ENCODE data around the gene HPS6. TPM values are rescaled to one million over a fixed set of nuclear protein-coding genes. Genes with fewer than 3 reads are reported as not detected.

Gene HPS6
- total and polyA plus RNA-seq, 11 donors, result 7.6 to 23.1 (median 12.4) TPM

DNA sequence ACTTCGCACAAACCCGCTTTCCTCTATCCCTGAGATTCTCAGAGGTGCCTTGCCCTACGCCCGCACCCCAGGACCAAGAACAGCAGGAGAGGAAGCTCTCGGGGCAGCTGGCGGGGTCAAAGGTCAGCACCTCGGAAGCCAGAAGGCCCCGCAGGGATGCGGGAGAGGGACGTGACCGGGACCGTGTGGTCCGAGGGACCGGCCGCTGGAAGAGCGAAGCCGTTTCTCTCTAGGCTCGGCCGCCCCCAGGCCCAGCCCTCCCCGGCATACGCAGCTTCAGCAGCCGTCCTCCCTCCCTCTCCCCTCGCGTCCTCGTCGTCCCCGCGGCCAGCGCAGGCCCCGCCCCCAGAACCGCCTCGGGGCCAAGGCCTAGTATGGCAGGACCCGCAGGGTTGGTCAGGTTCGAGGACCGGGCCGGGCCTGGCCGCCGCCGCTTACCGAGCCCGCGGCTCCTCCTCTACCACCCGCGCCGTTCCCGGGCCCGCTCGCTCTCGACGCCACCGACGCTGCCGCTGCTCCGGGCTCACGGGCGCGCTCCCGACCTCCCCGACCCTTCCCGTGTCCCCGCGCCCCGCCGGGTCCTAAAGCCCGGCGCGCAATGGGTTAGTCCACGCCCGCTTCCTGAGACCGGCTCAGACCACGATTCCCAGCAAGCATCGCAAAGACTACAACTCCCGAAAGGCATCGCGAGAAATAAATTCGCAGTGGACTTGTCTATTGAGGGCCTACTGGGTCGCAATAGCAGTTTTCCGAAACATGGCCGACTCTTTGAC lies 9.3 kb upstream of the HPS6 start, which contains the start of gene ARMH3:
TSS of gene ARMH3 (minus strand) at position 527 of the 773 bp plus-strand sequence. CDS start 16,059 bp downstream, outside the sequence.
- peak; percentile 94 to 99 (median 97) for ATAC-seq
- no peaks in the 10 kb centered on the region for H3K9me3 ChIP-seq
- H3K4me1 ChIP-seq, result peaks cover 3 to 47% (median 28%) of the 10 kb centered on the region in 12 donors
- TF ChIP-seq, protein P1, sequence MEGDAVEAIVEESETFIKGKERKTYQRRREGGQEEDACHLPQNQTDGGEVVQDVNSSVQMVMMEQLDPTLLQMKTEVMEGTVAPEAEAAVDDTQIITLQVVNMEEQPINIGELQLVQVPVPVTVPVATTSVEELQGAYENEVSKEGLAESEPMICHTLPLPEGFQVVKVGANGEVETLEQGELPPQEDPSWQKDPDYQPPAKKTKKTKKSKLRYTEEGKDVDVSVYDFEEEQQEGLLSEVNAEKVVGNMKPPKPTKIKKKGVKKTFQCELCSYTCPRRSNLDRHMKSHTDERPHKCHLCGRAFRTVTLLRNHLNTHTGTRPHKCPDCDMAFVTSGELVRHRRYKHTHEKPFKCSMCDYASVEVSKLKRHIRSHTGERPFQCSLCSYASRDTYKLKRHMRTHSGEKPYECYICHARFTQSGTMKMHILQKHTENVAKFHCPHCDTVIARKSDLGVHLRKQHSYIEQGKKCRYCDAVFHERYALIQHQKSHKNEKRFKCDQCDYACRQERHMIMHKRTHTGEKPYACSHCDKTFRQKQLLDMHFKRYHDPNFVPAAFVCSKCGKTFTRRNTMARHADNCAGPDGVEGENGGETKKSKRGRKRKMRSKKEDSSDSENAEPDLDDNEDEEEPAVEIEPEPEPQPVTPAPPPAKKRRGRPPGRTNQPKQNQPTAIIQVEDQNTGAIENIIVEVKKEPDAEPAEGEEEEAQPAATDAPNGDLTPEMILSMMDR (IDR thresholded peaks at IDR 0.05), result no peak
- TF ChIP-seq POLR2A (IDR thresholded peaks at IDR 0.05), result peak in 1 of 2 donors; percentile 77
- 0 to 1% (median 1%) methylated on average over 47 to 79 of the region's 79 CpGs for WGBS, 4 donors
- DNase-seq, result peak; percentile 94 to 97 (median 94)
- H3K27ac ChIP-seq, result peak within 1 kb of the TSS; percentile 88 to 99 (median 96)
- H3K36me3 ChIP-seq, result no peaks in the 10 kb centered on the region
- H3K27me3 ChIP-seq, result no peaks in the 10 kb centered on the region
- peak within 1 kb of the TSS; percentile 78 to 97 (median 92) for H3K4me3 ChIP-seq
- intact Hi-C loops (cut with DNase I), result loop anchor here in 1 of 10 donors (1.0 kb wide), 1 partner anchor 96 kb away; the partner anchor contains the start of gene NOLC1

DNA sequence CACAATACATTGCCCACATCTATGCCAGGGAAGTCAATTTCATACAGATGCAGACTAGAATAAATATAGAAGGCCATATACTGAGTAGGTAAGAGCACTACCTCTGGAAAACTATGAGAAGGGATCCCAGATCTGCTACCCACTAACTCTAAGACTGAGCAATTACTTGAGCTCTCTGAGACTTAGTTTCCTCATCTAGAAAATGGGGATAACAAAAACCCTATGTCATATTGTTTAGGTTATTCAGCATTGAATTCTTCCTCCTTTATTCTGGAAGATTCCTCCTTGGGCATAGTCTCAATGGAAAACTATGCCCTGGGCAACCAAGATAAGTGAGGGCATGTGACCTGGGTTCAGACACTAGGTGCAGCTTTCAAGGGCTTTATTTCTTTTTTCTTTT lies 5.2 kb upstream of the HPS6 start:
- H3K27ac ChIP-seq, result no peak overlapping the region
- DNase-seq (no peak), ATAC-seq (no peak)
- H3K4me1 ChIP-seq, result peaks cover 0 to 17% (median 4%) of the 10 kb centered on the region in 12 donors
- no peak for TF ChIP-seq POLR2A (IDR thresholded peaks at IDR 0.05)
- TF ChIP-seq, protein P1 (IDR thresholded peaks at IDR 0.05), result no peak
- no peak overlapping the region for H3K4me3 ChIP-seq
- H3K36me3 ChIP-seq, result no peaks in the 10 kb centered on the region
- intact Hi-C loops (cut with DNase I), result no loop called here
- no peaks in the 10 kb centered on the region for H3K27me3 ChIP-seq
- H3K9me3 ChIP-seq, result no peaks in the 10 kb centered on the region

DNA sequence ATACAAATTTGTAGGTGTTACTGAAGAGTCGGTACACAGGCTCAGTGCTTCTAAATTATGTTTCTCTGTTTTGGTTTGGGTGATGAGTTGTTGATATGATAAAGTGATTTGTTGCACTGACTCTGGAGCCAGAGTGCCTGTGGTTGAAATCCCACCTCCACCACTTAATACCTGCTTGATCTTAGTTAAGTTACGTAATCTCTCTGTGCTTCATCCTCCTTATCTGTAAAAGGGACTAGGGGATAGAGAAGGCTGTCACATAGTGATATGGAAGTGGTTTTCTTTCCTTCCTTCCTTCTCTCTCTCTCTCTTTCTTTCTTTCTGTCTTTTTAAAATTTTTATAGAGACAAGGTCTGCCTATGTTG lies 664 bp upstream of the HPS6 start:
- peaks cover 0 to 14% (median 7%) of the 10 kb centered on the region in 9 donors for H3K36me3 ChIP-seq
- no peaks in the 10 kb centered on the region for H3K27me3 ChIP-seq
- intact Hi-C loops (cut with DNase I), result loop anchor here in 1 of 10 donors (2.0 kb wide), 1 partner anchor 224 kb away; no protein-coding TSS in a partner anchor
- WGBS, 4 donors, result 52 to 63% (median 55%) methylated on average over 2 of the region's 2 CpGs
- no peak for ATAC-seq
- H3K9me3 ChIP-seq, result no peaks in the 10 kb centered on the region
- no peak for TF ChIP-seq POLR2A (IDR thresholded peaks at IDR 0.05)
- TF ChIP-seq, protein P1 (IDR thresholded peaks at IDR 0.05), result no peak
- no peak for DNase-seq
- H3K4me1 ChIP-seq, result peaks cover 8 to 48% (median 33%) of the 10 kb centered on the region in 12 donors
- peak overlapping the region in 11 of 12 donors; percentile 88 to 98 (median 93) for H3K27ac ChIP-seq
- peak overlapping the region in 10 of 12 donors; percentile 79 to 99 (median 93) for H3K4me3 ChIP-seq

All from heart left ventricle (tissue), 16 donors.